LNCaP clone FGC (cell line): ENCODE data around the gene TBCK.

Experiments
- DNase-seq: peaks from one replicate; pipeline ENCODE4 v3.0.0-alpha.2; 2011; ENCODE audit warnings: low read depth
- H3K4me3 ChIP-seq: 2 replicates; pipeline ENCODE4 v1.5.1; 2011; ENCODE audit warnings: mild to moderate bottlenecking, low read depth, low read length, control low read depth
- CTCF ChIP-seq: IDR thresholded peaks from 2 replicates; pipeline ENCODE4 v1.5.1; 2012; ENCODE audit warnings: mild to moderate bottlenecking; ENCODE audit not compliant: control insufficient read depth, insufficient read depth; ENCODE audit errors: extremely low read depth

TBCK gene

GRCh38 chr4:106353786-106354185, 37.8 kb upstream of the TBCK start:
- no peak for TF ChIP-seq CTCF
- no peak for DNase-seq
- H3K4me3 ChIP-seq, result no peak overlapping the region

DNA sequence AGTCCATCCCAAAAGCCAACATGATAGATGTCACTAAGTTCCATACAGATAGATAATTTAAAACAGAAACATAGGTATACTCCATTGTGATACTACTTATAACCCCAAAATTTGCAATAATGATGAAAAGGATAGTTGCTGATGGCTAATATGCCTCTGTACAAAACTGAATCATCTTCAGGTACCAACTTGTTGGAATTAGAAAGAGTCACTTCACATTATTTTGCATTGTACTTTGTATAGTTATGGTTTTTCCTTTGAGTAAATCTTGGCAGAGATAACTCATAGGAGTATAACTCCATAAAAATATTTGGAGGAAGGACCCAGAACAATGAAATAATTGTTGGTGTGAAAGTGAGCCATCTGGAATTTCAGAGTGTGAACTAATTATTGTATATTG, 35.0 kb upstream of the TBCK start:
- no peak for DNase-seq
- TF ChIP-seq CTCF, result no peak
- H3K4me3 ChIP-seq, result no peak overlapping the region

- no peak overlapping the region for H3K4me3 ChIP-seq
- no peak for TF ChIP-seq CTCF
- no peak for DNase-seq
Observed at GRCh38 chr4:106347167-106347566, 31.2 kb upstream of the TBCK start.

DNA sequence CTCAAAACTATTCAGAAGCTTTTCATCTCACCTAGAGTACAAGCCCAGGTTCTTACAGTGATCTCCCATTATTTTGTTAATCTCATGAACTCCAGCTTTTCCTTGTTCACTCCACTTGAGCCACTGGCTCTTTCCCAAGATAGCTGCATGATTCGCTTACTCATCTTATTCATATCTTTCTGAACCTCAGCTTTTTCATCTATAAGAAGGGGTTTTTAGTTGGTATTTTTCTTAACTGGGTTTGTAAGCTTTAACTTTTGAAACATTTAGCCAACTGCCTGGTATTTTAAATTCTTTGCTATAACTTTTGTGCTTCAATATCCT, 28.6 kb upstream of the TBCK start:
- no peak overlapping the region for H3K4me3 ChIP-seq
- DNase-seq, result no peak
- no peak for TF ChIP-seq CTCF

GRCh38 chr4:106343865-106344646, 28.0 kb upstream of the TBCK start:
- no peak for DNase-seq
- H3K4me3 ChIP-seq, result no peak overlapping the region
- no peak for TF ChIP-seq CTCF

DNA sequence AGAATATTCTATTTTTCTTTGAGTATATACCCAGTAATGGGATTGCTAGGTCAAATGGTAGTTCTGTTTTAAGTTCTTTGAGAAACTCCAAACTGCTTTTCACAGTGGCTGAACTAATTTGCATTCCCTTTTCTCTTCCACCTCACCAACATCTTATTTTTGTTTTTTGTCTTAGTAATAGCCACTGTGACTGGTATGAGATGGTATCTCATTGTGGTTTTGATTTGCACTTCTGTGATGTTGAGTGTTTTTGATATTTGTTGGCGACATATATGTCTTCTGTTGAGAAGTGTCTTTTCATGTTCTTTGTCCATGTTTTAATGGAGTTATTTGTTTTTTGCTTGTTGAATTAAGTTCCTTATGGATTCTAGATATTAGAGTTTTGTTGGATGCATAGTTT, 24.8 kb upstream of the TBCK start:
- no peak overlapping the region for H3K4me3 ChIP-seq
- TF ChIP-seq CTCF, result no peak
- no peak for DNase-seq

- DNase-seq, result no peak
- no peak for TF ChIP-seq CTCF
- H3K4me3 ChIP-seq, result no peak overlapping the region
Observed at GRCh38 chr4:106339431-106339830, 23.4 kb upstream of the TBCK start.
